ENCODE measurements around the gene ROPN1L.

DNA sequence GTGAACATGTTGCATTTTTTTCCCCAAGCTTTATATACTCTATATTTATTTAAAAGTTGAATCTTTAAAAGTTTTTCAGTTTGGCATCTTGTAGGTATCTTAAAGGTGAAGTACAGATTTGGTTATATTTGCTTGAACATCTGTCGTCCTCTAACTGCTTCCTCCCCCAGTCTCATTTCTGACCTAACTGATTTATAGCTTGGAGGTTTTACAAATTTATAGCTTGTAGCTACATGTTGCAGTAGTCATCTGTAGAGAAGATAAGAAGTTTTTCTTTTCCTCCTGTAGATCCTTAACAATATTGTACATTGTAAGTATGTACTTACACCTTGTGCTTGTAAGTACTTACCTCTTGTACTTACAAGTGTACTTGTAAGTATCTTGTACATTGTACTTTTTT, 31.0 kb upstream of the ROPN1L start:
- TF ChIP-seq, protein P1, sequence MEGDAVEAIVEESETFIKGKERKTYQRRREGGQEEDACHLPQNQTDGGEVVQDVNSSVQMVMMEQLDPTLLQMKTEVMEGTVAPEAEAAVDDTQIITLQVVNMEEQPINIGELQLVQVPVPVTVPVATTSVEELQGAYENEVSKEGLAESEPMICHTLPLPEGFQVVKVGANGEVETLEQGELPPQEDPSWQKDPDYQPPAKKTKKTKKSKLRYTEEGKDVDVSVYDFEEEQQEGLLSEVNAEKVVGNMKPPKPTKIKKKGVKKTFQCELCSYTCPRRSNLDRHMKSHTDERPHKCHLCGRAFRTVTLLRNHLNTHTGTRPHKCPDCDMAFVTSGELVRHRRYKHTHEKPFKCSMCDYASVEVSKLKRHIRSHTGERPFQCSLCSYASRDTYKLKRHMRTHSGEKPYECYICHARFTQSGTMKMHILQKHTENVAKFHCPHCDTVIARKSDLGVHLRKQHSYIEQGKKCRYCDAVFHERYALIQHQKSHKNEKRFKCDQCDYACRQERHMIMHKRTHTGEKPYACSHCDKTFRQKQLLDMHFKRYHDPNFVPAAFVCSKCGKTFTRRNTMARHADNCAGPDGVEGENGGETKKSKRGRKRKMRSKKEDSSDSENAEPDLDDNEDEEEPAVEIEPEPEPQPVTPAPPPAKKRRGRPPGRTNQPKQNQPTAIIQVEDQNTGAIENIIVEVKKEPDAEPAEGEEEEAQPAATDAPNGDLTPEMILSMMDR (IDR thresholded peaks at IDR 0.05 in 8 of 11, conservative IDR thresholded peaks at IDR 0.05 in 3 of 11): no peak
- no peak for TF ChIP-seq POLR2A (IDR thresholded peaks at IDR 0.05)
- TF ChIP-seq POLR2AphosphoS5 (IDR thresholded peaks at IDR 0.05): no peak
